ENCODE data around the gene ZIM2. TPM values are rescaled to one million over a fixed set of nuclear protein-coding genes. Genes with fewer than 3 reads are reported as not detected.

ZIM2 gene
- total and polyA plus RNA-seq, 4 donors, result 0.08 to 1.6 (median 0.12) TPM; not detected in 1

DNA sequence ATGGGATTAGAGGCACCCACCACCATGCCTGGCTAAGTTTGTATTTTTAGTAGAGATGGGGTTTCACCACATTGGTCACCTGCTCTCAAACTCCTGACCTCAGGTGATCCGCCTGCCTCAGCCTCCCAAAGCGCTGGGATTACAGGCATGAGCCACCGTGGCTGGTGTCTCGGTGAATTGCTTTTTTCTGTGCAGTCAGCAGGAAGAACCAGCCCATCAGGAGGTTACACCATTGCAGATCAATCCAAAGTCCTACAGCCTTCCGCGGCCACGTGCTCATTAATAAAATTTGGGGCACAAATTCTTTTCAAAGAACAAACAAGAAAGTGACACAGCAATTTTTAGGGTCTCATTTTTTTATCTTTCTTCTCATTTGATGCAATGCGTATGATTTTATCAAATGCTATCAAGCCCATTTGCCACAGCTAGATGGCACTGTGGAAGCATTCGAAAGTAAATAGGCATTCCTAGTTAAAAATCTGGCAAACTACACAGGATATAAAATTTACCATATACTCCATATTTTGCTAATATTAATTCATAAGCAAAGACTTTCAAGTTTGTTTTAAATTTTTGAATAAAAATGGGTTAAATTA is 114.6 kb downstream of the ZIM2 start:
- no peaks in the 10 kb centered on the region for H3K27me3 ChIP-seq (ENCODE audit: control insufficient read depth in 3 of 3, insufficient read depth in 3 of 3, low read length in 2 of 3)
- H3K27ac ChIP-seq (ENCODE audit: low read depth in 1 of 2, low read length in 1 of 2), result no peak overlapping the region
- H3K4me3 ChIP-seq, result no peak overlapping the region
- peak in 2 of 3 donors; percentile 36 to 54 for DNase-seq
- peaks cover 0 to 18% (median 0%) of the 10 kb centered on the region in 4 donors for H3K9me3 ChIP-seq (ENCODE audit: control insufficient read depth in 4 of 4, insufficient read depth in 3 of 4, low read length in 3 of 4)
- ATAC-seq (ENCODE audit: insufficient read depth, low FRiP score), result no peak
- H3K4me1 ChIP-seq (ENCODE audit: control insufficient read depth in 5 of 5, insufficient read depth in 5 of 5, low read length in 5 of 5), result no peaks in the 10 kb centered on the region
- no peak overlapping the region for H3K9ac ChIP-seq (ENCODE audit: insufficient read depth in 1 of 2, low read length in 2 of 2)
- WGBS, 2 donors, result 30 to 34% methylated on average over 9 of the region's 9 CpGs
- TF ChIP-seq, protein P1, sequence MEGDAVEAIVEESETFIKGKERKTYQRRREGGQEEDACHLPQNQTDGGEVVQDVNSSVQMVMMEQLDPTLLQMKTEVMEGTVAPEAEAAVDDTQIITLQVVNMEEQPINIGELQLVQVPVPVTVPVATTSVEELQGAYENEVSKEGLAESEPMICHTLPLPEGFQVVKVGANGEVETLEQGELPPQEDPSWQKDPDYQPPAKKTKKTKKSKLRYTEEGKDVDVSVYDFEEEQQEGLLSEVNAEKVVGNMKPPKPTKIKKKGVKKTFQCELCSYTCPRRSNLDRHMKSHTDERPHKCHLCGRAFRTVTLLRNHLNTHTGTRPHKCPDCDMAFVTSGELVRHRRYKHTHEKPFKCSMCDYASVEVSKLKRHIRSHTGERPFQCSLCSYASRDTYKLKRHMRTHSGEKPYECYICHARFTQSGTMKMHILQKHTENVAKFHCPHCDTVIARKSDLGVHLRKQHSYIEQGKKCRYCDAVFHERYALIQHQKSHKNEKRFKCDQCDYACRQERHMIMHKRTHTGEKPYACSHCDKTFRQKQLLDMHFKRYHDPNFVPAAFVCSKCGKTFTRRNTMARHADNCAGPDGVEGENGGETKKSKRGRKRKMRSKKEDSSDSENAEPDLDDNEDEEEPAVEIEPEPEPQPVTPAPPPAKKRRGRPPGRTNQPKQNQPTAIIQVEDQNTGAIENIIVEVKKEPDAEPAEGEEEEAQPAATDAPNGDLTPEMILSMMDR (IDR thresholded peaks at IDR 0.05; ENCODE audit: control extremely low read depth, extremely low read depth), result no peak
- H3K36me3 ChIP-seq (ENCODE audit: control insufficient read depth in 4 of 4, insufficient read depth in 4 of 4, low read length in 4 of 4), result no peaks in the 10 kb centered on the region

Small RNA genes lying within 50 kb of the gene (small RNA-seq; reads per million reads assigned to genes)
- gene AC006115.2 (ENCODE audit: low replicate concordance), result not detected

Other genes with a start within 250 kb of the ZIM2 start
- 1 to 10 TPM; 6.7 to 8.3 TPM for gene ZNF71, start 245.4 kb downstream of the ZIM2 start, total RNA-seq
- gene ZNF71, start 245.4 kb downstream of the ZIM2 start, polyA plus RNA-seq, result 1 to 10 TPM; 2.5 to 4.9 TPM
- under 1 TPM; 0.40 to 0.94 TPM for gene SMIM17, start 197.6 kb downstream of the ZIM2 start, total RNA-seq
- under 1 TPM; 0.10 to 0.15 TPM for gene SMIM17, start 197.6 kb downstream of the ZIM2 start, polyA plus RNA-seq
- gene ZNF835, start 169.0 kb downstream of the ZIM2 start, total RNA-seq, result 1 to 10 TPM; 2.6 to 3.2 TPM
- gene ZNF835, start 169.0 kb downstream of the ZIM2 start, polyA plus RNA-seq, result 1 to 10 TPM in 1 of 2 donors, under 1 TPM in 1; 0.49 to 1.2 TPM
- 10 to 100 TPM in 1 of 2 donors, 1 to 10 TPM in 1; 5.0 to 35.8 TPM for gene PEG3, start within 50 bp of the ZIM2 start, total RNA-seq
- 1 to 10 TPM in 1 of 2 donors, under 1 TPM in 1; 0.63 to 1.4 TPM for gene PEG3, start within 50 bp of the ZIM2 start, polyA plus RNA-seq